H1 (cell line): Measurements from ENCODE around the gene LY6G6F. TPM values are rescaled to one million over a fixed set of nuclear protein-coding genes. Genes with fewer than 3 reads are reported as not detected.

Experiments used
- CHD2 ChIP-seq: IDR thresholded peaks from 2 replicates; pipeline ENCODE4 v1.6.1; 2012; ENCODE audit warnings: low read length, improper control_type of control experiment
- KDM1A ChIP-seq: fragments of 200-600, 300-600 bp; sonication (generic); IDR thresholded peaks from 2 replicates; pipeline ENCODE4 v1.7.1; 2016; ENCODE audit warnings: mild to moderate bottlenecking, low read length, borderline replicate concordance
- PHF8 ChIP-seq: fragments of 200-600 bp; sonication (generic); conservative IDR thresholded peaks from 2 replicates; pipeline ENCODE4 v1.7.1; 2012; ENCODE audit warnings: low read depth, mild to moderate bottlenecking, inconsistent platforms, low read length, moderate library complexity
- POLR2A ChIP-seq, 2 experiments: IDR thresholded peaks; 1 replicate in 1 of 2; 2 replicates in 1 of 2; pipeline ENCODE4 v1.6.1; 2011; ENCODE audit warnings: low read depth in 2 of 2, low read length in 2 of 2, mild to moderate bottlenecking in 2 of 2; ENCODE audit errors: control extremely low read depth in 1 of 2
- RAD21 ChIP-seq, 2 experiments: IDR thresholded peaks in 1 of 2; conservative IDR thresholded peaks in 1 of 2; 2 replicates each; pipeline ENCODE4 v1.6.1; 2011; ENCODE audit warnings: low read depth in 2 of 2, low read length in 2 of 2, improper control_type of control experiment in 1 of 2, inconsistent platforms in 1 of 2, mild to moderate bottlenecking in 1 of 2, moderate library complexity in 1 of 2
- SRF ChIP-seq: IDR thresholded peaks from 2 replicates; pipeline ENCODE4 v1.6.1; 2011; ENCODE audit warnings: mild to moderate bottlenecking, low read depth, low read length, moderate library complexity
- TBP ChIP-seq: IDR thresholded peaks from 2 replicates; pipeline ENCODE4 v1.6.1; 2011; ENCODE audit warnings: low read depth, low read length, improper control_type of control experiment
- polyA plus RNA-seq, 7 experiments: library from polyadenylated mRNA; depleted of rRNA in 3 of 7; stranded (reverse) in 5 of 7; unstranded in 2 of 7; fragments of >200 nt in 5 of 7; fragments of 200-250 nt in 2 of 7; gene quantifications; 1 replicate in 5 of 7; 2 replicates in 1 of 7; 4 replicates in 1 of 7; pipeline versions ENCODE4 v1.2.1 to v1.2.3, GENCODE V29; 2011 to 2013; ENCODE audit warnings: missing spikeins in 2 of 7, mixed read lengths in 2 of 7
- total RNA-seq: library from RNA; stranded (reverse); fragmentation: NEBNext Ultra II Directional; extraction: Animal tissue kit (Norgen Biotek cat#: 25700); gene quantifications from 2 replicates; pipeline ENCODE4 v1.2.1, GENCODE V29; 2021
- TF ChIP-seq, protein P1 (sequence below): fragments of 300-600 bp; sonication (generic); IDR thresholded peaks from 2 replicates; pipeline ENCODE4 v1.7.1; 2012; ENCODE audit warnings: low read length, moderate library complexity, mild to moderate bottlenecking, inconsistent platforms; ENCODE audit not compliant: insufficient replicate concordance

Gene LY6G6F
- total and polyA plus RNA-seq, 2 of the 8 experiments (the other 6 are each of a cell fraction or from before 2014, with no cell fraction given) = not detected

DNA sequence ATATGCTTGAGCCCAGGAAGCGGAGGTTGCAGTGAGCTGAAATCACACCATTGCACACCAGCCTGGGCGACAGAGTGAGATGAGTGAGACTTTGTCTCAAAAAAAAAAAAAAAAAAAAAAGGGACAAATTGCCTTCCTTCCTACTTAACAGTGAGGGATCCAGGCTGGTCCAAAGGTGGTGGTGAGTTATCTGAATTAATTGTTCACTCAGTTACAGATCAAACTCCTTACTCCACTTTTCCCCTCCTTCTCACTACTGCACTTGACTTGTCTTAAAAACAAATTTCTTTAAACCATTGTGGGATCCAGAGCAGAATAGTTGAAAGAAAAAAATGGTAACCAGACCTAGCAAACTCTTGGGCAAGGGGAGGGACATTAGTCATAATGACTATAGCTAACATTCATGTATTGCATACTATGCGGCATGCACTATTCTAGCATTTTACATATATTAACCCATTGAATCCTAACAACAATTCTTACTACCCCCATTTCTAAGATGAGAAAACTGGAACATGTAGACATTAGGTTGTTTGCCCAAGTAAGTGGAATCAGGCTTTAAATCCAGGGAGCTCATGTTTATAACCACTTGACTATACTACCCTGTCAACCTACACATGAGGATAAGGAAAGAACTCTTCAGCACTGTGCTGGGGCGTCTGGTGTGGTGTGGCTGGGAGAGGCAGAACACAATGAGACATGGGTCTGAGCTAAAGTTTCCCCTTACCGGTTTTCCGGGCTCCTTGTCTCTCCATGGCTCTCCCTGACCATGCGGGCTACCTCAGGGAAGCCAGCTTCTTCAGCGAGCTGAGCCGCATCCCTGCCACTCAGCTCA, 43.3 kb upstream of the LY6G6F start (continued):
- TF ChIP-seq, protein P1, sequence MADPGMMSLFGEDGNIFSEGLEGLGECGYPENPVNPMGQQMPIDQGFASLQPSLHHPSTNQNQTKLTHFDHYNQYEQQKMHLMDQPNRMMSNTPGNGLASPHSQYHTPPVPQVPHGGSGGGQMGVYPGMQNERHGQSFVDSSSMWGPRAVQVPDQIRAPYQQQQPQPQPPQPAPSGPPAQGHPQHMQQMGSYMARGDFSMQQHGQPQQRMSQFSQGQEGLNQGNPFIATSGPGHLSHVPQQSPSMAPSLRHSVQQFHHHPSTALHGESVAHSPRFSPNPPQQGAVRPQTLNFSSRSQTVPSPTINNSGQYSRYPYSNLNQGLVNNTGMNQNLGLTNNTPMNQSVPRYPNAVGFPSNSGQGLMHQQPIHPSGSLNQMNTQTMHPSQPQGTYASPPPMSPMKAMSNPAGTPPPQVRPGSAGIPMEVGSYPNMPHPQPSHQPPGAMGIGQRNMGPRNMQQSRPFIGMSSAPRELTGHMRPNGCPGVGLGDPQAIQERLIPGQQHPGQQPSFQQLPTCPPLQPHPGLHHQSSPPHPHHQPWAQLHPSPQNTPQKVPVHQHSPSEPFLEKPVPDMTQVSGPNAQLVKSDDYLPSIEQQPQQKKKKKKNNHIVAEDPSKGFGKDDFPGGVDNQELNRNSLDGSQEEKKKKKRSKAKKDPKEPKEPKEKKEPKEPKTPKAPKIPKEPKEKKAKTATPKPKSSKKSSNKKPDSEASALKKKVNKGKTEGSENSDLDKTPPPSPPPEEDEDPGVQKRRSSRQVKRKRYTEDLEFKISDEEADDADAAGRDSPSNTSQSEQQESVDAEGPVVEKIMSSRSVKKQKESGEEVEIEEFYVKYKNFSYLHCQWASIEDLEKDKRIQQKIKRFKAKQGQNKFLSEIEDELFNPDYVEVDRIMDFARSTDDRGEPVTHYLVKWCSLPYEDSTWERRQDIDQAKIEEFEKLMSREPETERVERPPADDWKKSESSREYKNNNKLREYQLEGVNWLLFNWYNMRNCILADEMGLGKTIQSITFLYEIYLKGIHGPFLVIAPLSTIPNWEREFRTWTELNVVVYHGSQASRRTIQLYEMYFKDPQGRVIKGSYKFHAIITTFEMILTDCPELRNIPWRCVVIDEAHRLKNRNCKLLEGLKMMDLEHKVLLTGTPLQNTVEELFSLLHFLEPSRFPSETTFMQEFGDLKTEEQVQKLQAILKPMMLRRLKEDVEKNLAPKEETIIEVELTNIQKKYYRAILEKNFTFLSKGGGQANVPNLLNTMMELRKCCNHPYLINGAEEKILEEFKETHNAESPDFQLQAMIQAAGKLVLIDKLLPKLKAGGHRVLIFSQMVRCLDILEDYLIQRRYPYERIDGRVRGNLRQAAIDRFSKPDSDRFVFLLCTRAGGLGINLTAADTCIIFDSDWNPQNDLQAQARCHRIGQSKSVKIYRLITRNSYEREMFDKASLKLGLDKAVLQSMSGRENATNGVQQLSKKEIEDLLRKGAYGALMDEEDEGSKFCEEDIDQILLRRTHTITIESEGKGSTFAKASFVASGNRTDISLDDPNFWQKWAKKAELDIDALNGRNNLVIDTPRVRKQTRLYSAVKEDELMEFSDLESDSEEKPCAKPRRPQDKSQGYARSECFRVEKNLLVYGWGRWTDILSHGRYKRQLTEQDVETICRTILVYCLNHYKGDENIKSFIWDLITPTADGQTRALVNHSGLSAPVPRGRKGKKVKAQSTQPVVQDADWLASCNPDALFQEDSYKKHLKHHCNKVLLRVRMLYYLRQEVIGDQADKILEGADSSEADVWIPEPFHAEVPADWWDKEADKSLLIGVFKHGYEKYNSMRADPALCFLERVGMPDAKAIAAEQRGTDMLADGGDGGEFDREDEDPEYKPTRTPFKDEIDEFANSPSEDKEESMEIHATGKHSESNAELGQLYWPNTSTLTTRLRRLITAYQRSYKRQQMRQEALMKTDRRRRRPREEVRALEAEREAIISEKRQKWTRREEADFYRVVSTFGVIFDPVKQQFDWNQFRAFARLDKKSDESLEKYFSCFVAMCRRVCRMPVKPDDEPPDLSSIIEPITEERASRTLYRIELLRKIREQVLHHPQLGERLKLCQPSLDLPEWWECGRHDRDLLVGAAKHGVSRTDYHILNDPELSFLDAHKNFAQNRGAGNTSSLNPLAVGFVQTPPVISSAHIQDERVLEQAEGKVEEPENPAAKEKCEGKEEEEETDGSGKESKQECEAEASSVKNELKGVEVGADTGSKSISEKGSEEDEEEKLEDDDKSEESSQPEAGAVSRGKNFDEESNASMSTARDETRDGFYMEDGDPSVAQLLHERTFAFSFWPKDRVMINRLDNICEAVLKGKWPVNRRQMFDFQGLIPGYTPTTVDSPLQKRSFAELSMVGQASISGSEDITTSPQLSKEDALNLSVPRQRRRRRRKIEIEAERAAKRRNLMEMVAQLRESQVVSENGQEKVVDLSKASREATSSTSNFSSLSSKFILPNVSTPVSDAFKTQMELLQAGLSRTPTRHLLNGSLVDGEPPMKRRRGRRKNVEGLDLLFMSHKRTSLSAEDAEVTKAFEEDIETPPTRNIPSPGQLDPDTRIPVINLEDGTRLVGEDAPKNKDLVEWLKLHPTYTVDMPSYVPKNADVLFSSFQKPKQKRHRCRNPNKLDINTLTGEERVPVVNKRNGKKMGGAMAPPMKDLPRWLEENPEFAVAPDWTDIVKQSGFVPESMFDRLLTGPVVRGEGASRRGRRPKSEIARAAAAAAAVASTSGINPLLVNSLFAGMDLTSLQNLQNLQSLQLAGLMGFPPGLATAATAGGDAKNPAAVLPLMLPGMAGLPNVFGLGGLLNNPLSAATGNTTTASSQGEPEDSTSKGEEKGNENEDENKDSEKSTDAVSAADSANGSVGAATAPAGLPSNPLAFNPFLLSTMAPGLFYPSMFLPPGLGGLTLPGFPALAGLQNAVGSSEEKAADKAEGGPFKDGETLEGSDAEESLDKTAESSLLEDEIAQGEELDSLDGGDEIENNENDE = no peak
- TF ChIP-seq RAD21 (IDR thresholded peaks at IDR 0.05 in 1 of 2, conservative IDR thresholded peaks at IDR 0.05 in 1 of 2; ENCODE audit: low read depth in 2 of 2, low read length in 2 of 2) = no peak
- no peak for TF ChIP-seq CHD2
- no peak for TF ChIP-seq KDM1A
- TF ChIP-seq POLR2A (IDR thresholded peaks at IDR 0.05; ENCODE audit: control extremely low read depth in 1 of 2, low read depth in 2 of 2, low read length in 2 of 2) = no peak
- no peak for TF ChIP-seq PHF8
- no peak for TF ChIP-seq SRF
- no peak for TF ChIP-seq TBP
